Inferior parietal cortex (tissue), 1 donor: ENCODE data around the gene SLC17A1.

Experiments used
- DNase-seq: peaks from one replicate; pipeline ENCODE4 v3.0.0-alpha.2; 2016; ENCODE audit errors: extremely low spot score

SLC17A1 gene

GRCh38 chr6:25832670-25833069 is 818 bp upstream of the SLC17A1 start:
- no peak for DNase-seq

- DNase-seq: no peak
Observed at GRCh38 chr6:25832307-25832662, 433 bp upstream of the SLC17A1 start.

- no peak for DNase-seq
Observed at GRCh38 chr6:25830458-25830857, 1.4 kb downstream of the SLC17A1 start.

- no peak for DNase-seq
Observed at GRCh38 chr6:25829375-25829774, 2.5 kb downstream of the SLC17A1 start.

GRCh38 chr6:25821341-25821740 is 10.5 kb downstream of the SLC17A1 start:
- no peak for DNase-seq

- DNase-seq: no peak
Observed at GRCh38 chr6:25816252-25816651, 15.6 kb downstream of the SLC17A1 start.

GRCh38 chr6:25815194-25815593 is 16.7 kb downstream of the SLC17A1 start:
- DNase-seq: no peak

- no peak for DNase-seq
Observed at GRCh38 chr6:25804804-25805203, 27.0 kb downstream of the SLC17A1 start.

GRCh38 chr6:25801436-25801835 is 30.4 kb downstream of the SLC17A1 start:
- no peak for DNase-seq

- no peak for DNase-seq
Observed at GRCh38 chr6:25794784-25795183, 37.1 kb downstream of the SLC17A1 start.

- DNase-seq: no peak
Observed at GRCh38 chr6:25793970-25794369, 37.9 kb downstream of the SLC17A1 start.

- no peak for DNase-seq
Observed at GRCh38 chr6:25792016-25792415, 39.8 kb downstream of the SLC17A1 start.

GRCh38 chr6:25789475-25789874 is 42.4 kb downstream of the SLC17A1 start:
- no peak for DNase-seq

- DNase-seq: no peak
Observed at GRCh38 chr6:25788305-25788922, 43.4 kb downstream of the SLC17A1 start.

- DNase-seq: no peak
Observed at GRCh38 chr6:25787428-25787827, 44.4 kb downstream of the SLC17A1 start.

- DNase-seq: no peak
Observed at GRCh38 chr6:25781134-25781533, 50.7 kb downstream of the SLC17A1 start.

- no peak for DNase-seq
Observed at GRCh38 chr6:25777856-25778649, 53.8 kb downstream of the SLC17A1 start.

- DNase-seq: no peak
Observed at GRCh38 chr6:25777031-25777430, 54.8 kb downstream of the SLC17A1 start.

GRCh38 chr6:25774120-25774715 is 57.6 kb downstream of the SLC17A1 start:
- no peak for DNase-seq

- no peak for DNase-seq
Observed at GRCh38 chr6:25769983-25770382, 61.9 kb downstream of the SLC17A1 start.

GRCh38 chr6:25768566-25768965 is 63.3 kb downstream of the SLC17A1 start:
- no peak for DNase-seq

GRCh38 chr6:25764611-25765010 is 67.2 kb downstream of the SLC17A1 start:
- DNase-seq: no peak
